Measurements from ENCODE around the gene ACSF3. TPM values are rescaled to one million over a fixed set of nuclear protein-coding genes. Genes with fewer than 3 reads are reported as not detected.
"Not testable (repeated sequence)": the region's sequence is repeated elsewhere in the genome, so short reads cannot be mapped to it uniquely, and the experiment has no call there.

Gene ACSF3
- total and polyA plus RNA-seq, 4 experiments from 2014 or later = 30.4 to 71.2 (median 50.0) TPM

DNA sequence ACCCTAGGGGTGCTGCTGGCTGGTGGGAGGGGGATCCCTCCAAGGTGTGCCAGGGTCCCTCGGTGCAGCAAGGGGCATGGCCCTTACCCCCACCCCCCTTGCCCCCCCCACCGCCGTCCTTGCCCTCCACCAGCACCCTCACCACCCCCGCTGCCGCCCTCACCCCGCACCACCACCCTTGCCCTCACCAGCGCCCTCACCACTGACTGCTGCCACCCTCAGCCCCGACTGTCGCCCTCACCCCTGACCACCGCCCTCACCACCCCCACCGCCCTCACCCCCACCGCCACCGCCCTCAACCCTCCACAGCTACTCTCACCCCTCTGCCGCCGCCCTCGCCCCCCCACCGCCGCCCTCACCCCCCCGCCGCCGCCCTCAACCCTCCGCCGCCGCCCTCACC, 23.1 kb upstream of the ACSF3 start:
- H3K27me3 ChIP-seq (ENCODE audit: insufficient read depth, low read length) = no peaks in the 10 kb centered on the region
- Mint-ChIP-seq H3K27ac (no peak overlapping the region), H3K27me3 (no peaks in the 10 kb centered on the region), H3K4me3 (no peak overlapping the region), H3K4me1 (peaks cover 0 to 3% (median under 1%) of the 10 kb centered on the region in 4 donors), H3K9me3 (no peaks in the 10 kb centered on the region), H3K36me3 (no peaks in the 10 kb centered on the region)
- H3K36me3 ChIP-seq (ENCODE audit: insufficient read depth, low read length) = no peaks in the 10 kb centered on the region
- intact Hi-C loops (cut with micrococcal nuclease) = no loop called here
- H3K4me1 ChIP-seq (ENCODE audit: insufficient read depth, low read length) = no peaks in the 10 kb centered on the region
- no peaks in the 10 kb centered on the region for H3K9me3 ChIP-seq (ENCODE audit: control insufficient read depth in 1 of 2, low read length in 2 of 2)
- no peak overlapping the region for H3K27ac ChIP-seq (ENCODE audit: low read depth, low read length)
- POLR2A ChIA-PET (ENCODE audit: partially characterized antibody) = no interaction called here
- no peak for DNase-seq
- H3K4me3 ChIP-seq (ENCODE audit: low read length in 2 of 2) = no peak overlapping the region
- CTCF ChIA-PET (ENCODE audit: partially characterized antibody) = no interaction called here

GRCh38 chr16:89071686-89072547, 21.7 kb upstream of the ACSF3 start:
- H3K4me1 Mint-ChIP-seq = peaks cover 0 to 4% (median 2%) of the 10 kb centered on the region in 4 donors
- no peak overlapping the region for H3K4me3 ChIP-seq (ENCODE audit: low read length in 2 of 2)
- POLR2A ChIA-PET (ENCODE audit: partially characterized antibody) = no interaction called here
- no peak overlapping the region for H3K4me3 Mint-ChIP-seq
- H3K4me1 ChIP-seq (ENCODE audit: insufficient read depth, low read length) = no peaks in the 10 kb centered on the region
- H3K27me3 ChIP-seq (ENCODE audit: insufficient read depth, low read length) = no peaks in the 10 kb centered on the region
- no peak overlapping the region for H3K27ac Mint-ChIP-seq
- intact Hi-C loops (cut with micrococcal nuclease) = no loop called here
- CTCF ChIA-PET (ENCODE audit: partially characterized antibody) = no interaction called here
- no peaks in the 10 kb centered on the region for H3K9me3 ChIP-seq (ENCODE audit: control insufficient read depth in 1 of 2, low read length in 2 of 2)
- H3K27ac ChIP-seq (ENCODE audit: low read depth, low read length) = no peak overlapping the region
- peak in 1 of 5 donors; percentile 8 for DNase-seq
- H3K9me3 Mint-ChIP-seq = no peaks in the 10 kb centered on the region
- H3K36me3 Mint-ChIP-seq = no peaks in the 10 kb centered on the region
- no peaks in the 10 kb centered on the region for H3K36me3 ChIP-seq (ENCODE audit: insufficient read depth, low read length)
- no peaks in the 10 kb centered on the region for H3K27me3 Mint-ChIP-seq

GRCh38 chr16:89072548-89073130, 21.0 kb upstream of the ACSF3 start:
- H3K36me3 Mint-ChIP-seq = no peaks in the 10 kb centered on the region
- no peaks in the 10 kb centered on the region for H3K9me3 ChIP-seq (ENCODE audit: control insufficient read depth in 1 of 2, low read length in 2 of 2)
- ChIA-PET CTCF (ENCODE audit: partially characterized antibody) (no interaction called here), POLR2A (ENCODE audit: partially characterized antibody) (no interaction called here)
- H3K4me3 ChIP-seq (ENCODE audit: low read length in 2 of 2) = no peak overlapping the region
- H3K27me3 Mint-ChIP-seq = no peaks in the 10 kb centered on the region
- peak overlapping the region in 1 of 7 donors; percentile 36 for H3K27ac Mint-ChIP-seq
- H3K4me1 Mint-ChIP-seq = peaks cover 0 to 4% (median 2%) of the 10 kb centered on the region in 4 donors
- H3K4me3 Mint-ChIP-seq = no peak overlapping the region
- no peaks in the 10 kb centered on the region for H3K9me3 Mint-ChIP-seq
- DNase-seq = peak in 1 of 5 donors; percentile 22
- H3K27me3 ChIP-seq (ENCODE audit: insufficient read depth, low read length) = no peaks in the 10 kb centered on the region
- H3K4me1 ChIP-seq (ENCODE audit: insufficient read depth, low read length) = no peaks in the 10 kb centered on the region
- intact Hi-C loops (cut with micrococcal nuclease) = no loop called here
- H3K27ac ChIP-seq (ENCODE audit: low read depth, low read length) = no peak overlapping the region
- H3K36me3 ChIP-seq (ENCODE audit: insufficient read depth, low read length) = no peaks in the 10 kb centered on the region

GRCh38 chr16:89073346-89074071, 20.1 kb upstream of the ACSF3 start:
- CTCF ChIA-PET (ENCODE audit: partially characterized antibody) = no interaction called here

DNA sequence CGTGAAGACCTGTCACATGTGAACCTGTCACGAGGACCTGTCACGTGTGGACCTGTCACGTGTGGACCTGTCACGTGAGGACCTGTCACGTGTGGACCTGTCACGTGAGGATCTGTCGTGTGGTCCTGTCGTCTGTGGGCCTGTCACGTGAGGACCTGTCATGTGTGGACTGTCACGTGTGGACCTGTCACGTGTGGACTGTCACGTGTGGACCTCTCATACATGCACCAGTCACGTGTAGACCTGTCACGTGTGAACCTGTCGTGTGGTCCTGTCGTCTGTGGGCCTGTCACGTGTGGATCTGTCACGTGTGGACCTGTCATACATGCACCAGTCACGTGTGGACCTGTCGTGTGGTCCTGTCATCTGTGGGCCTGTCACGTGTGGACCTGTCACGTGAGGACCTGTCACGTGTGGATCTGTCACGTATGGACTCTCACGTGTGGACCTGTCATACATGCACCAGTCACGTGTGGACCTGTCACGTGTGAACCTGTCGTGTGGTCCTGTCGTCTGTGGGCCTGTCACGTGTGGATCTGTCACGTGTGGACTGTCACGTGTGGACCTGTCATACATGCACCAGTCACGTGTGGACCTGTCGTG, 19.5 kb upstream of the ACSF3 start:
- H3K9me3 Mint-ChIP-seq; H3K27ac Mint-ChIP-seq; H3K4me1 Mint-ChIP-seq; H3K4me3 Mint-ChIP-seq; H3K4me1 ChIP-seq (ENCODE audit: insufficient read depth, low read length); H3K27me3 ChIP-seq (ENCODE audit: insufficient read depth, low read length); intact Hi-C loops (cut with micrococcal nuclease); POLR2A ChIA-PET (ENCODE audit: partially characterized antibody); H3K4me3 ChIP-seq (ENCODE audit: low read length in 2 of 2); H3K36me3 Mint-ChIP-seq; H3K9me3 ChIP-seq (ENCODE audit: control insufficient read depth in 1 of 2, low read length in 2 of 2); CTCF ChIA-PET (ENCODE audit: partially characterized antibody); H3K36me3 ChIP-seq (ENCODE audit: insufficient read depth, low read length); H3K27me3 Mint-ChIP-seq; H3K27ac ChIP-seq (ENCODE audit: low read depth, low read length): not testable (repeated sequence)
- peak in 1 of 5 donors; percentile 35 for DNase-seq

More at GRCh38 chr16:89073346-89074071, 20.1 kb upstream of the ACSF3 start:
- H3K4me3 ChIP-seq (ENCODE audit: low read length in 2 of 2) = no peak overlapping the region
- no peak overlapping the region for H3K27ac ChIP-seq (ENCODE audit: low read depth, low read length)
- no peaks in the 10 kb centered on the region for H3K9me3 ChIP-seq (ENCODE audit: control insufficient read depth in 1 of 2, low read length in 2 of 2)
- POLR2A ChIA-PET (ENCODE audit: partially characterized antibody) = no interaction called here
- H3K27me3 ChIP-seq (ENCODE audit: insufficient read depth, low read length) = no peaks in the 10 kb centered on the region
- intact Hi-C loops (cut with micrococcal nuclease) = no loop called here
- H3K9me3 Mint-ChIP-seq = no peaks in the 10 kb centered on the region
- DNase-seq = no peak
- no peaks in the 10 kb centered on the region for H3K27me3 Mint-ChIP-seq
- H3K36me3 Mint-ChIP-seq = no peaks in the 10 kb centered on the region
- no peak overlapping the region for H3K4me3 Mint-ChIP-seq
- H3K4me1 ChIP-seq (ENCODE audit: insufficient read depth, low read length) = no peaks in the 10 kb centered on the region
- peak overlapping the region in 2 of 7 donors; percentile 12 to 37 for H3K27ac Mint-ChIP-seq
- no peaks in the 10 kb centered on the region for H3K36me3 ChIP-seq (ENCODE audit: insufficient read depth, low read length)
- peaks cover 0 to 4% (median 2%) of the 10 kb centered on the region in 4 donors for H3K4me1 Mint-ChIP-seq

DNA sequence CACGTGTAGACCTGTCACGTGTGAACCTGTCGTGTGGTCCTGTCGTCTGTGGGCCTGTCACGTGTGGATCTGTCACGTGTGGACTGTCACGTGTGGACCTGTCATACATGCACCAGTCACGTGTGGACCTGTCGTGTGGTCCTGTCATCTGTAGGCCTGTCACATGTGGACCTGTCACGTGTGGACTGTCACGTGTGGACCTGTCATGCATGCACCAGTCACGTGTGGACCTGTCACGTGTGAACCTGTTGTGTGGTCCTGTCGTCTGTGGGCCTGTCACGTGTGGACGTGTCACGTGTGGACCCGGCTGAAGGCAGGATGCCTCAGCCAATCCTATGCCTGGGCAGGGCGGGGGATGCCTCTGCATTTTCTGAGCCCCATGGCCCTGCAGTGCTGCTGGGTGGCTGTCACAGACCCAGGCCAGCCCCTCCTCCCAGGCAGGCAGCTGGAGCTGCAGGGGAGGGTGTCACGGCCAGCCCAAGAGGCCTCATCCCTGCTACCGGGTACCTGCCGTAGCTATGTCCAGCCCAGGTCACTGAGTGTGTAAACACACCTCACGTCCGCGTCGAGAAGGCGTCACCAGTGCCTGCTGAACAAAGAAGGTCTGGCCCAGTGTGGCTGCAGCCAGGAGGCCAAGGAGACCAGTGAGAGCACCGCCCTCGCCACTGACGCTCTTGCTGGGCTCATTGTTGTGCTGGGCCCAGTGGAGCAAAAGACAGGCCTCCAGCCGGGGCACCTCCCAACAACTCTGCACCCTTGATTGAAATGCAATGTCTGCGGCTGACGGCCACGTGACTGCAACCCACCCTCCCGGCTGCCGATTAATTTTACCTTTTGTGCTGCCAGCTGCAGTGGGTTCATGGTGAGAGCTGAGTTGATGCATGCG, 18.6 kb upstream of the ACSF3 start:
- ChIA-PET CTCF (ENCODE audit: partially characterized antibody) (no interaction called here), POLR2A (ENCODE audit: partially characterized antibody) (no interaction called here)
- H3K36me3 ChIP-seq (ENCODE audit: insufficient read depth, low read length) = no peaks in the 10 kb centered on the region
- no peaks in the 10 kb centered on the region for H3K27me3 ChIP-seq (ENCODE audit: insufficient read depth, low read length)
- Mint-ChIP-seq H3K36me3 (no peaks in the 10 kb centered on the region), H3K27ac (peak overlapping the region in 2 of 7 donors; percentile 47 to 51), H3K4me3 (no peak overlapping the region), H3K9me3 (no peaks in the 10 kb centered on the region), H3K27me3 (no peaks in the 10 kb centered on the region), H3K4me1 (peaks cover 0 to 4% (median 2%) of the 10 kb centered on the region in 4 donors)
- no peaks in the 10 kb centered on the region for H3K9me3 ChIP-seq (ENCODE audit: control insufficient read depth in 1 of 2, low read length in 2 of 2)
- DNase-seq = no peak
- no peak overlapping the region for H3K4me3 ChIP-seq (ENCODE audit: low read length in 2 of 2)
- intact Hi-C loops (cut with micrococcal nuclease) = no loop called here
- H3K4me1 ChIP-seq (ENCODE audit: insufficient read depth, low read length) = no peaks in the 10 kb centered on the region
- H3K27ac ChIP-seq (ENCODE audit: low read depth, low read length) = no peak overlapping the region

All from CD4-positive, alpha-beta memory T cell (primary cell).